Measurements from ENCODE around the gene NFX1. TPM values are rescaled to one million over a fixed set of nuclear protein-coding genes. Genes with fewer than 3 reads are reported as not detected.

Gene NFX1
- total and polyA plus RNA-seq, 10 of the 15 experiments (the other 5 are each of a cell fraction or from before 2014, with no cell fraction given), result 11.9 to 45.1 (median 36.1) TPM

- H3K4me2 ChIP-seq (ENCODE audit: control insufficient read depth, insufficient read depth), result no peak overlapping the region
- no peak overlapping the region for H2AFZ ChIP-seq (ENCODE audit: control insufficient read depth, low read depth, low read length)
- ChIA-PET SMC1A (ENCODE audit: uncharacterized antibody, unreplicated experiment) (no interaction called here), CTCF (no interaction called here), POLR2A (no interaction called here), RAD21 (ENCODE audit: unreplicated experiment) (no interaction called here)
- H3K27me3 ChIP-seq (replicated peaks in 1 of 2; ENCODE audit: control insufficient read depth in 2 of 2, insufficient read depth in 2 of 2, low read length in 1 of 2), result no peaks in the 10 kb centered on the region
- H3K9me3 ChIP-seq (replicated peaks; ENCODE audit: control insufficient read depth, insufficient read depth, low read length), result no peaks in the 10 kb centered on the region
- no peak overlapping the region for H3K9ac ChIP-seq (ENCODE audit: control insufficient read depth, insufficient read depth, low read length)
- no peaks in the 10 kb centered on the region for H3K79me2 ChIP-seq (ENCODE audit: control insufficient read depth, insufficient read depth, low read length)
- in situ Hi-C loops (cut with MboI) (no loop called here), intact Hi-C loops (cut with micrococcal nuclease; ENCODE audit: unreplicated experiment) (no loop called here)
- no peaks in the 10 kb centered on the region for H3K4me1 ChIP-seq (ENCODE audit: control insufficient read depth, insufficient read depth, low read length)
- no peak for FAIRE-seq
- no peak overlapping the region for H3K27ac ChIP-seq (ENCODE audit: control insufficient read depth, insufficient read depth)
- no TSS peak for BruUV-seq (replicated peaks)
- no peak overlapping the region for H3K4me3 ChIP-seq
- WGBS (ENCODE audit: insufficient coverage, insufficient replicate concordance, low lambda C conversion rate, missing lambda C conversion rate), result 89% methylated on average over 12 of the region's 12 CpGs
- DNase-seq (ENCODE audit: low read depth, low spot score), result no peak
- ATAC-seq, result no peak
- no peaks in the 10 kb centered on the region for H3K36me3 ChIP-seq (ENCODE audit: control insufficient read depth in 2 of 2, insufficient read depth in 2 of 2, low read length in 1 of 2)
- no peaks in the 10 kb centered on the region for H4K20me1 ChIP-seq (ENCODE audit: control insufficient read depth, insufficient read depth)
- no peak for TF ChIP-seq MXI1 (IDR thresholded peaks at IDR 0.05; ENCODE audit: low read depth, low read length)
- no peak for TF ChIP-seq PRDM15 (CRISPR knock-in tag; IDR thresholded peaks at IDR 0.05)
- no peak for TF ChIP-seq BCL3 (IDR thresholded peaks at IDR 0.05; ENCODE audit: borderline replicate concordance, insufficient read depth, low read depth, low read length, poor library complexity, severe bottlenecking)
- TF ChIP-seq ATF2 (IDR thresholded peaks at IDR 0.05; ENCODE audit: low read length), result no peak
- TF ChIP-seq, protein P1, sequence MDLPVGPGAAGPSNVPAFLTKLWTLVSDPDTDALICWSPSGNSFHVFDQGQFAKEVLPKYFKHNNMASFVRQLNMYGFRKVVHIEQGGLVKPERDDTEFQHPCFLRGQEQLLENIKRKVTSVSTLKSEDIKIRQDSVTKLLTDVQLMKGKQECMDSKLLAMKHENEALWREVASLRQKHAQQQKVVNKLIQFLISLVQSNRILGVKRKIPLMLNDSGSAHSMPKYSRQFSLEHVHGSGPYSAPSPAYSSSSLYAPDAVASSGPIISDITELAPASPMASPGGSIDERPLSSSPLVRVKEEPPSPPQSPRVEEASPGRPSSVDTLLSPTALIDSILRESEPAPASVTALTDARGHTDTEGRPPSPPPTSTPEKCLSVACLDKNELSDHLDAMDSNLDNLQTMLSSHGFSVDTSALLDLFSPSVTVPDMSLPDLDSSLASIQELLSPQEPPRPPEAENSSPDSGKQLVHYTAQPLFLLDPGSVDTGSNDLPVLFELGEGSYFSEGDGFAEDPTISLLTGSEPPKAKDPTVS (IDR thresholded peaks at IDR 0.05; ENCODE audit: low read depth, low read length), result no peak
- TF ChIP-seq ZNF274 (IDR thresholded peaks at IDR 0.05; ENCODE audit: insufficient read depth, insufficient read length), result no peak
- no peak for TF ChIP-seq NFYA (IDR thresholded peaks at IDR 0.05; ENCODE audit: borderline replicate concordance, low read depth, low read length)
- no peak for TF ChIP-seq ZBED1 (IDR thresholded peaks at IDR 0.05; ENCODE audit: borderline replicate concordance)
- TF ChIP-seq RCOR1 (conservative IDR thresholded peaks at IDR 0.05; ENCODE audit: low read depth, low read length), result no peak
- TF ChIP-seq KDM1A (IDR thresholded peaks at IDR 0.05; ENCODE audit: borderline replicate concordance), result no peak
- TF ChIP-seq BACH1 (IDR thresholded peaks at IDR 0.05; ENCODE audit: borderline replicate concordance), result no peak
- TF ChIP-seq ZBTB4 (CRISPR knock-in tag; IDR thresholded peaks at IDR 0.05), result no peak
Measured at GRCh38 chr9:33377089-33377715, 86.9 kb downstream of the NFX1 start.

All from GM12878 (cell line).